B cell (primary cell): ENCODE results near the gene MYL12B. TPM values are rescaled to one million over a fixed set of nuclear protein-coding genes. Genes with fewer than 3 reads are reported as not detected.

Experiments
- ATAC-seq: fragments of 200-7000 bp; cut with Tn5 transposase; one replicate; pipeline ENCODE4 v1.10.0; 2021; ENCODE audit warnings: low read depth, mild to moderate bottlenecking, moderate number of reproducible peaks, moderate library complexity
- CTCF ChIA-PET: fragments of 350-600 bp; sonication (Branson Sonifier 250); formaldehyde crosslinking; loops from one replicate; lab custom pipeline; 2021; ENCODE audit warnings: antibody characterized with exemption, inconsistent platforms; lab: Charles Lee
- POLR2A ChIA-PET: fragments of 350-600 bp; sonication (Branson Sonifier 250); formaldehyde crosslinking; loops from one replicate; lab custom pipeline; 2021; ENCODE audit warnings: antibody characterized with exemption; lab: Charles Lee
- DNase-seq: peaks from one replicate; pipeline ENCODE4 v3.0.0; 2013
- H2AFZ ChIP-seq: 2 replicates; pipeline ENCODE4 v1.6.1; 2012; ENCODE audit warnings: mild to moderate bottlenecking, low read depth, low read length; ENCODE audit not compliant: insufficient read depth, poor library complexity, severe bottlenecking
- H3K27ac ChIP-seq, 2 donors: 1 replicate in 1 of 2; 2 replicates in 1 of 2; pipeline ENCODE4 v1.5.1; 2012 to 2013; ENCODE audit warnings: low read length in 2 of 2, mild to moderate bottlenecking in 2 of 2, moderate library complexity in 1 of 2
- H3K27me3 ChIP-seq, 4 experiments: fragments of 200-600 bp in 1 of 4; sonication (generic) in 1 of 4; replicated peaks in 1 of 4; 1 replicate in 2 of 4; 2 replicates in 2 of 4; pipeline versions ENCODE4 v1.6.1 to v1.7.0; 2013 to 2016; ENCODE audit warnings: low read length in 3 of 4, mild to moderate bottlenecking in 2 of 4, mixed read lengths in 1 of 4, moderate library complexity in 1 of 4; ENCODE audit not compliant: insufficient read depth in 4 of 4, control insufficient read depth in 3 of 4; ENCODE audit errors: control extremely low read depth in 1 of 4
- H3K36me3 ChIP-seq, 2 experiments: replicated peaks in 1 of 2; 1 replicate in 1 of 2; 2 replicates in 1 of 2; pipeline versions ENCODE4 v1.6.1 to v1.7.1; 2013; ENCODE audit warnings: low read length in 1 of 2; ENCODE audit not compliant: insufficient read depth in 2 of 2, control insufficient read depth in 1 of 2; ENCODE audit errors: control extremely low read depth in 1 of 2, extremely low read depth in 1 of 2
- H3K4me1 ChIP-seq, 2 donors: fragments of 200-600 bp in 1 of 2; sonication (generic) in 1 of 2; 1 replicate in 1 of 2; 2 replicates in 1 of 2; pipeline versions ENCODE4 v1.5.1 to v1.6.1; 2013 to 2017; ENCODE audit warnings: low read length in 2 of 2; ENCODE audit not compliant: control insufficient read depth in 2 of 2, insufficient read depth in 2 of 2
- H3K4me2 ChIP-seq: replicated peaks from 2 replicates; pipeline ENCODE3; 2012; ENCODE audit warnings: mild to moderate bottlenecking, low read depth, low read length; ENCODE audit not compliant: poor library complexity, severe bottlenecking
- H3K4me3 ChIP-seq, 5 experiments: fragments of 200-600 bp in 1 of 5; sonication (generic) in 1 of 5; 1 replicate in 3 of 5; 2 replicates in 2 of 5; pipeline versions ENCODE4 v1.5.1 to v1.7.0; 2011 to 2016; ENCODE audit warnings: low read length in 4 of 5, mild to moderate bottlenecking in 4 of 5, low read depth in 2 of 5, control low read depth in 1 of 5, moderate library complexity in 1 of 5; ENCODE audit not compliant: insufficient read depth in 1 of 5; ENCODE audit errors: control extremely low read depth in 1 of 5, extremely low read depth in 1 of 5
- H3K79me2 ChIP-seq: fragments of 200-600 bp; sonication (generic); one replicate; pipeline ENCODE4 v1.6.0; 2016; ENCODE audit warnings: low read length; ENCODE audit not compliant: control insufficient read depth, insufficient read depth
- H3K9ac ChIP-seq: fragments of 200-600 bp; sonication (generic); 2 replicates; pipeline ENCODE4 v1.6.1; 2017; ENCODE audit warnings: mild to moderate bottlenecking, low read length, moderate library complexity
- H3K9me3 ChIP-seq, 3 donors: one replicate each; pipeline versions ENCODE4 v1.6.1 to v1.7.1; 2013; ENCODE audit warnings: low read length in 2 of 3; ENCODE audit not compliant: control insufficient read depth in 2 of 3, insufficient read depth in 1 of 3; ENCODE audit errors: control extremely low read depth in 1 of 3
- H4K20me1 ChIP-seq: 2 replicates; pipeline ENCODE4 v1.6.0; 2012; ENCODE audit warnings: mild to moderate bottlenecking, low read length; ENCODE audit not compliant: insufficient read depth, control insufficient read depth, poor library complexity, severe bottlenecking
- H3K27ac Mint-ChIP-seq: one replicate; pipeline ENCODE4 v1.8.0; 2021; ENCODE audit warnings: mixed read lengths
- H3K27me3 Mint-ChIP-seq: one replicate; pipeline ENCODE4 v1.8.0; 2021; ENCODE audit warnings: mixed read lengths
- H3K4me1 Mint-ChIP-seq: one replicate; pipeline ENCODE4 v1.8.0; 2021; ENCODE audit warnings: mixed read lengths
- H3K4me3 Mint-ChIP-seq: one replicate; pipeline ENCODE4 v1.8.0; 2021; ENCODE audit warnings: mixed read lengths
- H3K9me3 Mint-ChIP-seq: one replicate; pipeline ENCODE4 v1.8.0; 2022; ENCODE audit warnings: mixed read lengths; ENCODE audit not compliant: insufficient read depth
- EZH2 ChIP-seq: IDR thresholded peaks from 2 replicates; pipeline ENCODE4 v1.6.1; 2012; ENCODE audit warnings: borderline replicate concordance, low read depth, mild to moderate bottlenecking, moderate library complexity, low read length; ENCODE audit not compliant: insufficient read depth, poor library complexity, severe bottlenecking
- WGBS: methylation state at CpG from one replicate; pipeline ENCODE4 v1.1.5; 2013; ENCODE audit warnings: missing lambda C conversion rate; ENCODE audit not compliant: insufficient coverage; 5-methylcytosine and 5-hydroxymethylcytosine counted together
- intact Hi-C: fragments of 100-400 bp; cut with micrococcal nuclease; formaldehyde crosslinking; loops from one replicate; pipeline ENCODE4 v1.10.0; 2022
- polyA plus RNA-seq: library from polyadenylated mRNA; depleted of rRNA; stranded (reverse); fragments of >200 nt; gene quantifications from 2 replicates; pipeline ENCODE4 v1.2.3, GENCODE V29; 2012
- total RNA-seq, 2 donors: library from RNA; stranded (reverse); fragments of 120-200 nt in 1 of 2; gene quantifications; 1 replicate in 1 of 2; 2 replicates in 1 of 2; pipeline versions ENCODE4 v1.2.3 to v1.2.4, GENCODE V29; 2013 to 2022
- TF ChIP-seq, protein P1 (sequence below): fragments of 200-600 bp; IDR thresholded peaks from one replicate; pipeline ENCODE4 v1.8.0; 2022; ENCODE audit warnings: antibody characterized with exemption, mild to moderate bottlenecking

MYL12B gene
- total and polyA plus RNA-seq, 2 donors (not counting 1 experiment from before 2014, with no cell fraction given), result 127 to 139 TPM

GRCh38 chr18:3321133-3321812, 59.3 kb downstream of the MYL12B start:
- no peaks in the 10 kb centered on the region for H3K36me3 ChIP-seq
- no peak for DNase-seq
- H3K27me3 Mint-ChIP-seq, result peaks cover 4% of the 10 kb centered on the region
- no peak for TF ChIP-seq EZH2
- TF ChIP-seq, protein P1, sequence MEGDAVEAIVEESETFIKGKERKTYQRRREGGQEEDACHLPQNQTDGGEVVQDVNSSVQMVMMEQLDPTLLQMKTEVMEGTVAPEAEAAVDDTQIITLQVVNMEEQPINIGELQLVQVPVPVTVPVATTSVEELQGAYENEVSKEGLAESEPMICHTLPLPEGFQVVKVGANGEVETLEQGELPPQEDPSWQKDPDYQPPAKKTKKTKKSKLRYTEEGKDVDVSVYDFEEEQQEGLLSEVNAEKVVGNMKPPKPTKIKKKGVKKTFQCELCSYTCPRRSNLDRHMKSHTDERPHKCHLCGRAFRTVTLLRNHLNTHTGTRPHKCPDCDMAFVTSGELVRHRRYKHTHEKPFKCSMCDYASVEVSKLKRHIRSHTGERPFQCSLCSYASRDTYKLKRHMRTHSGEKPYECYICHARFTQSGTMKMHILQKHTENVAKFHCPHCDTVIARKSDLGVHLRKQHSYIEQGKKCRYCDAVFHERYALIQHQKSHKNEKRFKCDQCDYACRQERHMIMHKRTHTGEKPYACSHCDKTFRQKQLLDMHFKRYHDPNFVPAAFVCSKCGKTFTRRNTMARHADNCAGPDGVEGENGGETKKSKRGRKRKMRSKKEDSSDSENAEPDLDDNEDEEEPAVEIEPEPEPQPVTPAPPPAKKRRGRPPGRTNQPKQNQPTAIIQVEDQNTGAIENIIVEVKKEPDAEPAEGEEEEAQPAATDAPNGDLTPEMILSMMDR, result no peak
- ATAC-seq, result no peak
- H3K4me2 ChIP-seq, result no peak overlapping the region
- CTCF ChIA-PET, result interaction anchor here (5.3 kb wide), 1 partner anchor 132 kb away, joined by 41 read pairs; no protein-coding TSS in a partner anchor
- H3K27ac Mint-ChIP-seq, result no peak overlapping the region
- H3K4me1 Mint-ChIP-seq, result peaks cover 13% of the 10 kb centered on the region
- no peaks in the 10 kb centered on the region for H3K9me3 ChIP-seq
- no peak overlapping the region for H3K27ac ChIP-seq
- no peak overlapping the region for H3K4me3 Mint-ChIP-seq
- H4K20me1 ChIP-seq, result no peaks in the 10 kb centered on the region
- no peaks in the 10 kb centered on the region for H3K9me3 Mint-ChIP-seq
- H3K79me2 ChIP-seq, result no peaks in the 10 kb centered on the region
- WGBS, result 5% methylated on average over 3 of the region's 3 CpGs
- POLR2A ChIA-PET, result no interaction called here
- peaks cover 0 to 6% of the 10 kb centered on the region in 2 donors for H3K4me1 ChIP-seq
- no peak overlapping the region for H3K4me3 ChIP-seq
- H2AFZ ChIP-seq, result no peak overlapping the region
- H3K27me3 ChIP-seq, result no peaks in the 10 kb centered on the region
- intact Hi-C loops, result loop anchor here (5.0 kb wide), 1 partner anchor 39 kb away; no protein-coding TSS in a partner anchor
- no peak overlapping the region for H3K9ac ChIP-seq

DNA sequence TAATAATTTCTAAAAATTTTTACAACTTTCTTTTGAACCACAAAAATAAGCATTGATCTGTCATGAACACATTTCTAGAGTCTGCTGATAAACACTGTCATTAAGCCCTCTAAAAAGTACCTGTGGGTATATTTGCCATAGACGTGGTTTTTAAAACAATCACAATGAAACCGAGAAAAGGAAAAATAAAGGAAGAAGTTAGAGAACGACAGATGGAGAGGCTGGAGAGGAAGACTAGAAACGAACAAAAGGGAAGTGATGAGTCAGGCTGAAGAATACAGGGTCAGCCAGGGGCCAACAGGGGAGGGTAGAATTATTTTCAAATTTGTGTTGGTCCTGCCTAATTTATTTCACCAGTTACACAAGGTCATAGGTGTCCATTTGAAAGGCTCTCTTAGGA, 62.0 kb downstream of the MYL12B start:
- H3K4me1 Mint-ChIP-seq, result peaks cover 13% of the 10 kb centered on the region
- DNase-seq, result peak; percentile 8
- CTCF ChIA-PET, result interaction anchor here (1.0 to 5.3 kb wide), 10 partner anchors 8 to 342 kb away, joined by 3 to 41 read pairs (median 6); no protein-coding TSS in a partner anchor
- POLR2A ChIA-PET, result no interaction called here
- no peak overlapping the region for H3K4me3 Mint-ChIP-seq
- no peaks in the 10 kb centered on the region for H3K9me3 ChIP-seq
- no peaks in the 10 kb centered on the region for H3K27me3 ChIP-seq
- WGBS, result 0% methylated on average over 3 of the region's 4 CpGs
- H3K4me3 ChIP-seq, result no peak overlapping the region
- no peak overlapping the region for H3K4me2 ChIP-seq
- no peak overlapping the region for H3K27ac ChIP-seq
- H3K4me1 ChIP-seq, result peaks cover 0 to 6% of the 10 kb centered on the region in 2 donors
- H3K27me3 Mint-ChIP-seq, result peaks cover 4% of the 10 kb centered on the region
- no peaks in the 10 kb centered on the region for H3K9me3 Mint-ChIP-seq
- no peak overlapping the region for H3K9ac ChIP-seq
- H4K20me1 ChIP-seq, result no peaks in the 10 kb centered on the region
- TF ChIP-seq, protein P1, result no peak
- TF ChIP-seq EZH2, result no peak
- no peaks in the 10 kb centered on the region for H3K79me2 ChIP-seq
- H2AFZ ChIP-seq, result no peak overlapping the region
- no peak for ATAC-seq
- no peak overlapping the region for H3K27ac Mint-ChIP-seq
- intact Hi-C loops, result loop anchor here (1.0 to 5.0 kb wide), 4 partner anchors 42 to 342 kb away; no protein-coding TSS in a partner anchor
- no peaks in the 10 kb centered on the region for H3K36me3 ChIP-seq
